ENCODE measurements around the gene SLC6A9.

DNA sequence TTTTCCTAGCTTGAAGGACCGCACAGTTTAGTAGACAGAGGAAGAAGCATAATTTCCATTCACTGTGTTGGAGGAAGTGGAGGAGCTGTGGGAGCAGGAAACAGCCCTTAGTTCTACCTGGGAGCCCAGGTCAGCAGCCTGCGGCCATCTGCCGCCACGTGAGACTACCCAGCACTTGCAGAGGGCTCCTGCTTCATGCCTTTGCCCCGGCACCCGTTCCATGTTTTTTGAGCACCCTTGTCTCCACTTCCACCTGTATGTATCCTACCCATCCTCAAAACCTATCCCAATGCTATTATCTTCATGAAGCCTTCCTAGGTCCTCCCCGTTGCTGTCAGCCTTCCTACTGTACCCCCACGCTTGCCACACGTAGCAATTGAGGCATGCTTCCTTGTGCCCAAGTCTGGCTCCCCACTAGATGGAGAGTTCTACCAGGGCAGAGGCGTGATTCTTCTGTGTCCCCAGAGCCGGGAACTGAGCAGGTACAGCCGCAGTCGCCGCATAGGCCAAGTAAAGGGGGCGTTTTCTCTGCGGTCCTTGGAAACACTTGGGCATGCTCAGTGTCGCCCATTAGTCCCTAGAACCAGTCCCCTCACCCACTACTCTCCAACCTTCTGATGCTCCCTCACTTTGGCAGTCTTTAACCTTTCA is 1.9 kb downstream of the SLC6A9 start:
- TF ChIP-seq ATF2 (IDR thresholded peaks at IDR 0.05; ENCODE audit: low read length) (no peak), TAF1 (IDR thresholded peaks at IDR 0.05; ENCODE audit: low read depth, low read length) (no peak), RAD21 (IDR thresholded peaks at IDR 0.05 in 1 of 2, conservative IDR thresholded peaks at IDR 0.05 in 1 of 2; ENCODE audit: low read depth in 2 of 2, low read length in 2 of 2) (no peak), TBP (IDR thresholded peaks at IDR 0.05; ENCODE audit: low read depth, low read length) (no peak), CBX5 (IDR thresholded peaks at IDR 0.05; ENCODE audit: low read depth, low read length) (no peak), SP4 (IDR thresholded peaks at IDR 0.05; ENCODE audit: low read length) (no peak), EZH2 (IDR thresholded peaks at IDR 0.05; ENCODE audit: low read depth, low read length, severe bottlenecking) (no peak), EP300 (IDR thresholded peaks at IDR 0.05; ENCODE audit: borderline replicate concordance in 1 of 2, low read depth in 2 of 2, low read length in 2 of 2) (no peak), TCF12 (IDR thresholded peaks at IDR 0.05; ENCODE audit: low read depth, low read length) (no peak)
- TF ChIP-seq, protein P1, sequence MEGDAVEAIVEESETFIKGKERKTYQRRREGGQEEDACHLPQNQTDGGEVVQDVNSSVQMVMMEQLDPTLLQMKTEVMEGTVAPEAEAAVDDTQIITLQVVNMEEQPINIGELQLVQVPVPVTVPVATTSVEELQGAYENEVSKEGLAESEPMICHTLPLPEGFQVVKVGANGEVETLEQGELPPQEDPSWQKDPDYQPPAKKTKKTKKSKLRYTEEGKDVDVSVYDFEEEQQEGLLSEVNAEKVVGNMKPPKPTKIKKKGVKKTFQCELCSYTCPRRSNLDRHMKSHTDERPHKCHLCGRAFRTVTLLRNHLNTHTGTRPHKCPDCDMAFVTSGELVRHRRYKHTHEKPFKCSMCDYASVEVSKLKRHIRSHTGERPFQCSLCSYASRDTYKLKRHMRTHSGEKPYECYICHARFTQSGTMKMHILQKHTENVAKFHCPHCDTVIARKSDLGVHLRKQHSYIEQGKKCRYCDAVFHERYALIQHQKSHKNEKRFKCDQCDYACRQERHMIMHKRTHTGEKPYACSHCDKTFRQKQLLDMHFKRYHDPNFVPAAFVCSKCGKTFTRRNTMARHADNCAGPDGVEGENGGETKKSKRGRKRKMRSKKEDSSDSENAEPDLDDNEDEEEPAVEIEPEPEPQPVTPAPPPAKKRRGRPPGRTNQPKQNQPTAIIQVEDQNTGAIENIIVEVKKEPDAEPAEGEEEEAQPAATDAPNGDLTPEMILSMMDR (IDR thresholded peaks at IDR 0.05; ENCODE audit: control extremely low read depth in 1 of 3, insufficient read depth in 1 of 3, low read depth in 1 of 3, low read length in 3 of 3) = no peak
- TF ChIP-seq, protein P2, sequence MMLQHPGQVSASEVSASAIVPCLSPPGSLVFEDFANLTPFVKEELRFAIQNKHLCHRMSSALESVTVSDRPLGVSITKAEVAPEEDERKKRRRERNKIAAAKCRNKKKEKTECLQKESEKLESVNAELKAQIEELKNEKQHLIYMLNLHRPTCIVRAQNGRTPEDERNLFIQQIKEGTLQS (IDR thresholded peaks at IDR 0.05; ENCODE audit: insufficient read depth, low read depth, low read length) = no peak

Measured in H1 (cell line).